Epidermal melanocyte (primary cell): ENCODE data around the gene VPS4A.

ENCODE experiments used
- DNase-seq: peaks from one replicate; pipeline ENCODE4 v3.0.0; 2011; ENCODE audit warnings: low spot score; ENCODE audit not compliant: insufficient read length

The VPS4A gene

GRCh38 chr16:69365901-69366300 lies 54.8 kb downstream of the VPS4A start:
- no peak for DNase-seq

- DNase-seq, result no peak
Observed at GRCh38 chr16:69366431-69366830, 55.3 kb downstream of the VPS4A start.

- DNase-seq, result no peak
Observed at GRCh38 chr16:69367980-69368379, 56.8 kb downstream of the VPS4A start.

GRCh38 chr16:69368866-69369265 lies 57.7 kb downstream of the VPS4A start:
- no peak for DNase-seq

GRCh38 chr16:69371564-69371963 lies 60.4 kb downstream of the VPS4A start:
- no peak for DNase-seq

- no peak for DNase-seq
Observed at GRCh38 chr16:69373019-69373418, 61.9 kb downstream of the VPS4A start.
